IPS-20b (cell line): Measurements from ENCODE around the gene ADARB2.
"Not testable (repeated sequence)": the region's sequence is repeated elsewhere in the genome, so short reads cannot be mapped to it uniquely, and the experiment has no call there.

Experiments
- H3K27ac ChIP-seq: one replicate; pipeline ENCODE4 v1.5.1; 2013; ENCODE audit warnings: low read length
- H3K27me3 ChIP-seq: 2 replicates; pipeline ENCODE4 v1.6.1; 2013; ENCODE audit warnings: mild to moderate bottlenecking, low read length, inconsistent platforms; ENCODE audit not compliant: insufficient read depth
- H3K36me3 ChIP-seq: 2 replicates; pipeline ENCODE4 v1.6.1; 2013; ENCODE audit warnings: low read depth, mild to moderate bottlenecking, inconsistent platforms, low read length, moderate library complexity; ENCODE audit not compliant: insufficient read depth
- H3K4me1 ChIP-seq: 2 replicates; pipeline ENCODE4 v1.6.1; 2013; ENCODE audit warnings: mild to moderate bottlenecking, control low read depth, inconsistent platforms, low read length, moderate library complexity; ENCODE audit not compliant: insufficient read depth
- H3K4me3 ChIP-seq: 2 replicates; pipeline ENCODE4 v1.5.1; 2013; ENCODE audit warnings: mild to moderate bottlenecking, low read length, inconsistent platforms
- H3K9ac ChIP-seq: 2 replicates; pipeline ENCODE4 v1.6.1; 2013; ENCODE audit warnings: low read depth, mild to moderate bottlenecking, inconsistent platforms, low read length, moderate library complexity
- H3K9me3 ChIP-seq: 2 replicates; pipeline ENCODE4 v1.6.1; 2013; ENCODE audit warnings: mild to moderate bottlenecking, low read depth, low read length, inconsistent platforms; ENCODE audit not compliant: insufficient read depth

Gene ADARB2

DNA sequence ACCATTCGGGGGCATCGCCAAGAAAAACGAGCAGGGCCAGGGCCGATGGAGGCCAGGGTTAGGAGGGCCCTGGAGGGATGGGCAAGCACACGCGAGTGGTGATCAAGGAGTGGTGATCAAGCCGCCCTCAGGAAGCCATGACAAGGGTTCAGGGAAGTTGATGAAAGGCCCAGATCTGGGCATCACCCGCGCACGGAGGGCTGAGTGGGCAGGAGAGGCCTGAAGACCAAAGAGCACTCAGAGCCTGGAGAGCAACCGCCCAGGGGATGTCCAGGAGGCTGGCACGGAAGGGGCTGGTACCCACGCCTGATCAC is 566.5 kb downstream of the ADARB2 start:
- H3K27ac ChIP-seq = no peak overlapping the region
- H3K4me3 ChIP-seq = no peak overlapping the region
- H3K27me3 ChIP-seq = no peaks in the 10 kb centered on the region; the same call in 1 of the 2 replicates
- H3K9ac ChIP-seq = no peak overlapping the region
- no peaks in the 10 kb centered on the region for H3K36me3 ChIP-seq
- H3K4me1 ChIP-seq = no peaks in the 10 kb centered on the region
- no peaks in the 10 kb centered on the region for H3K9me3 ChIP-seq

DNA sequence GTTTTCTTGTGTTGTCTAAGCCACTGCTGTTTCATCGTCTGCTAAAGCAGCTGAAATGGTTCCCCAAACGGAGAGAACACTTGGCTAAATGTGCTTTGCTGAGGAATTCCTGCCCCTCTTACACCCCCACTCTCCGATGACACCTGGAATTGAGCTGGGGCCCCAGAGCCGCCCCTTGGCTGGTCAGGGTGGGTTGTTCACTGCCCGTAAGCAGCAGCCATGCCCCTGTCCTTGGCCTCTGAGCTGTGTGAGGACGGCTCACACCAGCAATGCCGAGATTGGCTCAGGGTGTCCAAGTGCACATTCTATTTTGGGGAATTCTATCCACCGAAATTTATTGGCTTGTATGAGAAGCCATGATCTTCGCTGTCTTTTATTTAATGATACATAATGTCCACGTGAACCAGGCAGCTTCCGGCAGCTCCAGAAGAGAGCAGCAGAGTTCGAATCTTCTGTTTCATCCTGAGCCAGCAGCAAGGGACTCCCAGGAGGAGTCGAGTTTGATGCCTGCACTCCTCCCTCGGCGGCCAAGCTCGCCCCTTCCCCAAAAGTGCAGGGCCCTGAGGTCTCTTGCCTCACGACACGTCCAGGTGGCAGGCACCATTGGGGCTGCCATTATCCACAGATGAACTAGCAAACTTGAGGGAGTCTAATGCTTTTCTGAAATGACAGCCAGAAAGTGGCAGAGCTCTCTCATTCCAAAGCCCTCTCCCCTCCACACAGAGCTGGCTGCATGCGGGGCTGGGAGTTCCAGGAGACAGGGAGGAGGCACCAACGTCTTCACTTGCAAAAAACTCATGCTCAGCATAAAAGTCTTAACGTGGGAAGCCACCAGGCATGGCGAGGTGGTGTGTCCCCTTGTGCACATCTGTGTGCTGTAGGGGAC is 567.1 kb downstream of the ADARB2 start:
- Histone ChIP-seq H3K27ac (no peak overlapping the region), H3K36me3 (no peaks in the 10 kb centered on the region), H3K27me3 (no peaks in the 10 kb centered on the region; the same call in 1 of the 2 replicates), H3K9ac (no peak overlapping the region), H3K9me3 (no peaks in the 10 kb centered on the region), H3K4me3 (no peak overlapping the region), H3K4me1 (no peaks in the 10 kb centered on the region)

DNA sequence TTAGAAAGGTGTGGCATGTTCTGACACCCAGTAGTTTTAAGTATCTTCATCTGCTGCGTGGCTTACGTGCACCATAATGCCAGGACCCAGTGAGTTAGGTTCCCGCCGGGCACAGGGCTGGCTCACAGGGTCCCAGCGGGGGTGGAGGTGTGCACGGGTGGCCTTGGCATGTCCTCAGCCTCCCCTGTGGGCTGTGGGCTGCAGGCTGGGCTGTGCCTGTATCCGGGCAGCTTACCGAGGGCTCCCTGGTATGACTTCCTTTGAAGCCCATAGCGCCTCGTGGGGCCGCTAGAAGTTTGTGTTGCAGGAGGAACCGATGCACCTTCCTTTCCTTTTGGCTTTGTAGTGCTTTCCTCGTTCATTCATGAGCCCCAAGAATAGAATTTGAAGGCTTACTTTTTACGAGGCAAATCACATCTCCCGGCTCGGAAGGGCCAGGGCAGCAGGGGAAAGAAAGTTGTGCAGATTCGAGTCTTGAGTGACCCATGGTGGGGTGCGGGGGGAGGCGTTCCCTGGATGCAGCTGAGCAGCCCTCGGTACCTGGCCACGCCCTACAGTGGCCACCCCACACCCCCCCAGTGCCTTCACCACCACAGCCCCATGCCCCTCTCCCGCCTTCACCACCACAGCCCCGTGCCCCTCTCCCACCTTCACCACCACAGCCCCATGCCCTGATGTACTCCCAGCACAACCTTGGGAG is 568.0 kb downstream of the ADARB2 start:
- no peaks in the 10 kb centered on the region for H3K9me3 ChIP-seq
- no peaks in the 10 kb centered on the region; the same call in 1 of the 2 replicates for H3K27me3 ChIP-seq
- no peak overlapping the region for H3K9ac ChIP-seq
- no peaks in the 10 kb centered on the region for H3K4me1 ChIP-seq
- no peak overlapping the region for H3K27ac ChIP-seq
- no peak overlapping the region for H3K4me3 ChIP-seq
- no peaks in the 10 kb centered on the region for H3K36me3 ChIP-seq

DNA sequence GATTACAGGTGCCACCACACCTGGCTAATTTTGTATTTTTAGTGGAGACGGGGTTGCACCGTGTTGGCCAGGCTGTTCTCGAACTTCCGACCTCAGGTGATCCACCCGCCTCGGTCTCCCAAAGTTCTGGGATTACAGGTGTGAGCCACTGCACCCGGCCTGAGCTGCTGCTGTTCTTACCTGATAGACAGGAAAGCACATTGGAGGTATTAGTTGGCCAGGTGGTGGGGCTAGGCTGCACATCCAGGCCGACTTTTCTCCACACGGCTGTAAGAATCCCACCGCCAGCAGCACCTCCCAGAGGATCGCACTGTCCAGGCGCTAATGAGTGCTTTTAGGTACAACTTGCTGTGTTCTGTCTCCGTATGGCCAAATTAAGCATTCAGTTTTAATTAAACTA is 568.6 kb downstream of the ADARB2 start:
- no peak overlapping the region for H3K4me3 ChIP-seq
- no peak overlapping the region for H3K27ac ChIP-seq
- H3K36me3 ChIP-seq = no peaks in the 10 kb centered on the region
- H3K4me1 ChIP-seq = no peaks in the 10 kb centered on the region
- no peak overlapping the region for H3K9ac ChIP-seq
- H3K9me3 ChIP-seq = no peaks in the 10 kb centered on the region
- H3K27me3 ChIP-seq = no peaks in the 10 kb centered on the region

GRCh38 chr10:1166828-1167275 is 570.5 kb downstream of the ADARB2 start:
- Histone ChIP-seq H3K9me3 (no peaks in the 10 kb centered on the region), H3K27ac (no peak overlapping the region), H3K27me3 (no peaks in the 10 kb centered on the region), H3K4me1 (no peaks in the 10 kb centered on the region), H3K36me3 (no peaks in the 10 kb centered on the region), H3K9ac (no peak overlapping the region), H3K4me3 (no peak overlapping the region)

DNA sequence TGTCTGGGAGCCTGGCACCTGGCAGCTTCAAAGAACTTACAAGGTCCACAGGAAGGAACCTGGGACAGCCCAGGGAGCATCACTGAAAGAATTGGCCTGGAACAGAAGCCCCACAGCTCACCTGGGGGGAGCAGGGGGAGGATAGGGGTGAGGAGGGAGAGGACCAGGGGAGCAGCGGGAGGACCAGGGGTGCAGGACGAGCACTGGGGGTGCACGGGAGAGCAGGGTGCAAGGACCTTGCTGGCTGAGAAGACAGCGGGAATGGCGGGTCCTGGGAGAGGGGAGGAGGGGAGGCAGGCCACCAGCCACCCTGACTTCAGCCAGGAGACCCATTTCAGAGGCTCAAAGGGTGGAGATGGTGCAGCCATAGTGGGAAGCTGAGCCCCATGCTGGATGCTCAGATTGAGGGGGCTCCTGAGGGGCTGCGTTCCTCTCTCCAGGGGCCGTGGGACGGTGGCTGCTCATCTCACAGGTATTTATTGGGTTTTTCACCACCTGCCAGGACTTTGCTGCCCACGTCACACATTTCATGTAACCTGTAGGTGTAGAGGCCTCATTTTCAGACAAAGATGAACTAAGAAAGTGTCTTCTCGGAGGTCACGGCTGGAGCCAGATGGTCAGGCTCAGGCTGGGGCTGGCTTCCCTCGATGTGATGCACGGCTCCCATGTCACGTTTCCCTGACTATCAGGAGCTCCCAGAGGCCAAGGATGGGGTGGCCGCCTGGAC is 571.1 kb downstream of the ADARB2 start:
- Histone ChIP-seq H3K36me3 (no peaks in the 10 kb centered on the region), H3K4me3 (no peak overlapping the region), H3K4me1 (no peaks in the 10 kb centered on the region), H3K9ac (no peak overlapping the region), H3K27me3 (no peaks in the 10 kb centered on the region), H3K27ac (no peak overlapping the region), H3K9me3 (no peaks in the 10 kb centered on the region)

DNA sequence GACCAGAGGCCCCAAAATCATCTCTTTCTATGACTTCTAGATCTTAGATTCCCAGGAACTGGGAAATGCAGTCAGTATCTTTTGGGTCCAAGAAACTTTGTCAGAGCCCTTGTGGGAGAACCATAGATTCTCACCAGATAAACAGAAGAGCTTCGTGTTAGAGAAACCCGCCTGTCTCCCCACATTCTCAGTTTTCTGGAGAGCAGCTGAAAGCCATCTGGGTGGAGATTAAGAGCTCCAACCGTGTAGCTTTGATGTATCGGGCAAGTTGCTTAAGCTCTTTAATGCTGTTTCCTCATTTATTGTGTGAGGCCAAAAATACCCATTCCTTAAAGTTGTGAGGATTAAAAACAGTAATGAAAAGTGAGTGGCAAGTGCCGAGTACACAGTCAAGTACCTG is 573.5 kb downstream of the ADARB2 start:
- Histone ChIP-seq H3K9ac (no peak overlapping the region), H3K27me3 (no peaks in the 10 kb centered on the region), H3K9me3 (no peaks in the 10 kb centered on the region), H3K4me3 (no peak overlapping the region), H3K4me1 (no peaks in the 10 kb centered on the region), H3K27ac (no peak overlapping the region), H3K36me3 (no peaks in the 10 kb centered on the region)

- Histone ChIP-seq H3K27ac (no peak overlapping the region), H3K36me3 (no peaks in the 10 kb centered on the region), H3K4me1 (no peaks in the 10 kb centered on the region), H3K9ac (no peak overlapping the region), H3K27me3 (no peaks in the 10 kb centered on the region), H3K9me3 (no peaks in the 10 kb centered on the region), H3K4me3 (no peak overlapping the region)
Measured at GRCh38 chr10:1163204-1163660, 574.1 kb downstream of the ADARB2 start.

GRCh38 chr10:1162481-1163203 is 574.7 kb downstream of the ADARB2 start:
- H3K27ac ChIP-seq = no peak overlapping the region
- no peak overlapping the region for H3K9ac ChIP-seq
- no peaks in the 10 kb centered on the region for H3K9me3 ChIP-seq
- no peaks in the 10 kb centered on the region for H3K4me1 ChIP-seq
- H3K27me3 ChIP-seq = no peaks in the 10 kb centered on the region
- H3K4me3 ChIP-seq = no peak overlapping the region
- H3K36me3 ChIP-seq = no peaks in the 10 kb centered on the region

DNA sequence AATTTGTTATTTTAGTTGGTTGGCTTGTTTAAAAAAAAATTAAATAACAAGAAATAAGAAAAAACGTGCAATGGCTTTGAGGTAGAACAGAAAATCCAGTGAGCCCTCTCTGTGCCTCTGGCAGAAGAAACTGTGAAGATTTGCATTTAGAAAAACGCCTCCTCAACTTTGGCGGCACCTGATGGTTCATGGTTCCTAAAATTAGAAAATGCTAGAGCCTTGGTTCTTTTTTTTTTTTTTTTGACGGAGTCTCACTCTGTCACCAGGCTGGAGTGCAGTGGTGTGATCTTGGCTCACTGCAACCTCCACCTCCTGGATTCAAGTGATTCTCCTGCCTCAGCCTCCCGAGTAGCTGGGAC is 576.0 kb downstream of the ADARB2 start:
- not testable (repeated sequence) for H3K27ac ChIP-seq, H3K36me3 ChIP-seq, H3K9me3 ChIP-seq, H3K4me3 ChIP-seq, H3K4me1 ChIP-seq, H3K27me3 ChIP-seq, H3K9ac ChIP-seq

- Histone ChIP-seq H3K36me3 (no peaks in the 10 kb centered on the region), H3K27ac (no peak overlapping the region), H3K9me3 (no peaks in the 10 kb centered on the region), H3K27me3 (no peaks in the 10 kb centered on the region), H3K4me1 (no peaks in the 10 kb centered on the region), H3K9ac (no peak overlapping the region), H3K4me3 (no peak overlapping the region)
Measured at GRCh38 chr10:1160561-1161314, 576.6 kb downstream of the ADARB2 start.
